NCI-H446 (cell line): Measurements from ENCODE around the gene UGGT2.
"Not testable (repeated sequence)": the region's sequence is repeated elsewhere in the genome, so short reads cannot be mapped to it uniquely, and the experiment has no call there.

Source experiments
- DNase-seq, 2 experiments: peaks; one replicate each; lab custom pipeline; 2025; lab: John Stamatoyannopoulos, UW

Gene UGGT2

DNA sequence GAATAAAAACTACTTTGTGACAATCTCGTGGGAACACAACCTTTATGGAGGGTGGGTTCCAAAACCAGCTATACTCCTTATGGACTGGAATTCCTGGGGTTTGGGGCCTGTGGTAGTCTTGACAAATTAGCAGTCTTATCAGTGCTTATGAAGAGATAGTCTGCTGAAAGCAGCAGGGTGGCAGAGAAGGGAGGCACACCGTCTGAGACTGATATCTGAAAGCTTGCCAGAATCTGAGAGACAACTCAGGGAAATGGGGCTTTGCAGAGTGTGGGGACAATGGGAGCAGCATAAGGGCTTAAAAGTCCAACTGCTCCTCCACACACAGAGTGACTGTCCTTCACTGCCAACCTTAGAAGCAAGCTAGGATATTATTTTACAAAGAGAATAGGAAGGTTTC, 95.9 kb downstream of the UGGT2 start:
- DNase-seq, result no peak

DNA sequence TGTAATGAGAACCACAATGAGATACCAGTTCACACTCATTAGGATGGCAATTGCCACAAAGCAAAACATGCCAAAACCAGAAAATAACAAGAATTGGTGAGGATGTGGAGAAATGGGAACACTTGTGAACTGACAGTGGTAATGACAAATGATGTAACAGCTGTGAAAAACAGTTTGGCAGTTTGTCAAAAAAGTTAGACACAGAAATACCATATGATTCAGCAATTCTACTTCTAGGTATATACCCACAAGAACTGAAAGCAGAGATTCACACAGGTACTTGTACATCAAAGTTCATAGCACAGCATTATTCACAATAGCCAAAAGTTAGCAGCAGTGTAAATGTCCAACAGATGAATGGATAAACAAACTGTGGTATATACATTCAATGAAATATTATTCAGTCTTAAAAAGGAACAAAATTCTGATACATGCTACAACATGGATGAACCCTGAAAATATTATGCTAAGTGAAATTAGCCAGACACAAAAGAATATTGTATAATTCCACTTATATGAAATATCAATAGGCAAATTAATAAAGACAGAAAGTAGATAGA, 96.5 kb downstream of the UGGT2 start:
- DNase-seq, result no peak

DNA sequence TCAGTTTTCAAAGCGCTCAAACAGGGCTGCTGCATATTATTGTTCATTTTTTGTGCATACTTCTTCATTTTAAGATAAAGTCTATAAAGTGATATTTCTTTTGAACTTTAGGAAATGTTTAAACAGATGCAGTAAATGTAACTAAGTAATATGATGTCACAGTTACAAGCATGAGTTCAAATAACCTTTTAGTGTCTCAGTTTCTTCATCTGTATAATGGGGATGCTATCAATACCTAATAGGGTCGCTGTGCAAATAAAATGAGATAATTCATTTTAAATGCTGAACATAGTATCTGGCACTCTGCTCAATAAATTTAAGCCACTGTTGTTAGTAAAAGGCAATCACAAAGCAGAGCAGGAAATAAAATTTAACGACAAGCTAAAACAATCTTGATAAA, 97.5 kb downstream of the UGGT2 start:
- DNase-seq, result no peak

DNA sequence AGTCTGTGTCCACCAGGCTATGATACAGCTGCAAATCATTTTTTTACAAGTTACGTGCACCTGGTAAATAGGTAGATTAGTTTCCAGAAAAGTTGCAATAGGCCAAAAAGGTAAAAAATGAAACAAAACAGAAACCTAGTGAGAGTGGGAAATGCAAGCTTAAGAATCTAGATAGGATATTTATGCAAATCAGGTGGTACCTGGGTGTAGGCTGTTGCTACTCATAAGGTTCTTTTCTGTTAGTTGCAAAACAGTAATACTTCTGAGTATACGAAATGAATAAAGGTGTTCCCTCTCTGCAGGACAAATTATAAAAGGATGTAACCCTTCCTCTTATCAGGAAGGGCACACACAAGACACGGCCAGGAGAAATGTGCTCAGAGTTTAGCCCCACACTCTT, 97.9 kb downstream of the UGGT2 start:
- no peak for DNase-seq

DNA sequence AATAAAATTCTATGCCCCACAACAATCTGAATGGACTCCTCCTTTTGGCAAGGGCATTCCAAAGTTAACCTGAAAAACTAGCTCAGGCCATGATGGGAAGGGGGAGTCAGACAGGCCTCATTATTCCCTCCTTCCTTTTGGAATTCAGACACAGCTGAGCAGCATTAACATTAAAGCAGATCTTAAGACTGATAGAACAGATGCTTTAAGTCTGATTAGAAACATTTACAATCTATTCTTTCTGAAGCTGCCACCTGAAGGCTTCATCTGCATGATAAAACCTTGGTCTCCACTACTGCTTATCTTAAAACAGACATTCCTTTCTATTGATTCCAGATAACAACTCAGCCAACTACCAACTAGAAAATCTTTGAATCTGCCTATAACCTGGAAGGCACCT, 98.9 kb downstream of the UGGT2 start:
- DNase-seq, result no peak

DNA sequence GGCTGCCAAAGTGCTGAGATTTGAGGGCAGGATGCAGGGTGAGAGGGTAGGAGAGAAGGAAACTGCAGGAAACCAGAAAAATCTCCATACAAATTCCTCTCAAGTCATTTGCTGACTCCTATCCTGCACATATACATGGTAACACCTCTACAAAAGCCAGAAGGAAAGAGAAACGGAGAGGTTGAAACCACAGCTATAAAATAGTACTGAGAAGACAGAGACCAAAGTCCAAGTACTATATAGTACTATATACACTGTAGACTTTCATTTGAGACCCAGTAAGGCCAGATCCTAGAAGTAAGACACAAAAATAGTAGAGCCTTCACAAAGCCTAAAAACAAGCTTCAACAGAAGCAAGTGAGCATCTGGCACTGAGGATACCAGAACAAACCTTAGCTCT, 103.1 kb downstream of the UGGT2 start:
- DNase-seq, result no peak

DNA sequence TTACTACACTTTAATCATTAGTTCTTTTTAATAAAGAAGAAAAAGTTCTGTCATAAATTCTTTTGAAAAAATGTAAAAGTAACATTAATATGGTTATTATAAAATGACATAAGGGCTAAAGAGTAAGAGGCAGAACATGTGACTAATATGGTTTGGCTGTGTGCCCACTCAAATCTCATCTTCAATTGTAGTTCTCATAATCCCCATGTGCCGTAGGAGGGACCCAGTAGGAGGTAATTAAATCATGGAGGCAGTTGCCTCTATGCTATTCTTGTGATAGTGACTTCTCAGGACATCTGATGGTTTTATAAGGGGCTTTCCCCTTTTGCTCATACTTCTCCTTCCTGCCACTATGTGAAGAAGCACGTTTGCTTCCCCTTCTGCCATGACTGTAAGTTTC, 104.5 kb downstream of the UGGT2 start:
- DNase-seq, result no peak

DNA sequence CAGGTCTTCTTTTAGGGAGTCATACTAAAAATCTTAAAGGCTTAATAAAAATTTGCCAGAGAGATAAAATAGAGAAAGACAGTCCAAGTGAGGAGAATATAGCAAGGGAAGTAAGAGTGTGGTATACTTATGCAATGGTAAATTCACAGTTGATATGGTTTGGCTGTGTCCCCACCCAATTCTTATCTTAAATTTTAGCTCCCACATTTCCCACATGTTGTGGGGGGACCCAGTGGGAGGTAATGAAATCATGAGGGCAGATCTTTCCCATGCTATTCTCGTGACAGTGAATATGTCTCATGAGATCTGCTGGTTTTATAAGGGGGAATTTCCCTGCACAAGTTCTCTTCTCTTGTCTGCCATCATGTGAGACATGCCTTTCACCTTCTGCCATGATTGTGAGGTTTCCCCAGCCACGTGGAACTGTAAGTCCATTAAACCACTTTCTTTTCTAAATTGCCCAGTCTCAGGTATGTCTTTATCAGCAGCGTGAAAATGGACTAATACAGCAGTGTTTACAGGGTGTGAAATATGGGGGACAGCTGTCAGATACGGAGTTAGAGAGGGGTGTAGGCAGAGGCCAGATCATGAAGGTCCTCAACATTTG, 115.4 kb downstream of the UGGT2 start:
- no peak for DNase-seq

DNA sequence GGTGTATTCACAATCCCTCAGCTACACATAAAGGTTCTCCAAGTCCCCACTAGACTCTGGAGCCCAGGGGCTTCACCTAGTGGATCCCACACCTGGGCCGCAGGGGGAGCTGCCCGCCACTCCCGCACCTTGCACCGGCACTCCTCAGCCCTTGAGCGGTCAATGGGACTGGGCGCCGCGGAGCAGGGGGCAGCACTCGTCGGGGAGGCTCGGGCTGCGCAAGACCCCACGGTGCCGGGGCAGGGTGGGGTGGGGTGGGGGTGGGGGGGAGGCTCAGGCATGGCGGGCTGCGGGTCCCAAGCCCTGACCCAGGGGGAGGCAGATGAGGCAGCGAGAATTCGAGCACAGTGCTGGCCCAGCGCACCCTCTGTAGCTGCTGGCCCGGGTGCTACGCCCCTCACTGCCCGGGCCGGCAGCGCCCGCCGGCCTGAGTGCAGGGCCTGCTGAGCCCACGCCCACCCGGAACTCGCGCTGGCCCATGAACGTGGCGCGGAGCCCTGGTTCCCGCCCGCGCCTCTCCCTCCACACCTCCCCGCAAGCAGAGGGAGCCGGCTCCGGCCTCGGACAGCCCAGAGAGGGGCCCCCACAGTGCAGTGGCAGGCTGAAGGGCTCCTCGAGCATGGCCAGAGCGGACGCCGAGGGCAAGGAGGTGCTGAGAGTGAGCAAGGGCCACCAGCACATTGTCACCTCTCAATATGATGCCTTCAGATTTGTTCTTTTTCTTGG, 121.7 kb downstream of the UGGT2 start:
- DNase-seq, result no peak

DNA sequence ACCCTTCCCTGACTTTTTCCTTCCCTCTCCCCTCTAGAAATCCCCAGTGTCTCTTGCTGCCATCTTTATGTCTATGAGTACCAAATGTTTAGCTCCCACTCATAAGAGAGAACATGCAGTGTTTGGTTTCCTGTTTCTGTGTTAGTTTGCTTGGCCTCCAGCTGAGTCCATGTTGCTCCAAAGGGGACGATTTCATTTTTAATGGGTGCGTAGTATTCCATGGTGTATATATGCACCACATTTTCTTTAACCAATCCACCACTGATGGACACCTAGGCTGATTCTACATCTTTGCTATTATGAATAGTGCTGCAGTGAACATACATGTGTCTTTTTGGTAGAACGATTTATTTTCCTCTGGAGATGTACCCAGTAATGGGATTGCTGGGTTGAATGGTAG, 123.8 kb downstream of the UGGT2 start:
- no peak for DNase-seq

DNA sequence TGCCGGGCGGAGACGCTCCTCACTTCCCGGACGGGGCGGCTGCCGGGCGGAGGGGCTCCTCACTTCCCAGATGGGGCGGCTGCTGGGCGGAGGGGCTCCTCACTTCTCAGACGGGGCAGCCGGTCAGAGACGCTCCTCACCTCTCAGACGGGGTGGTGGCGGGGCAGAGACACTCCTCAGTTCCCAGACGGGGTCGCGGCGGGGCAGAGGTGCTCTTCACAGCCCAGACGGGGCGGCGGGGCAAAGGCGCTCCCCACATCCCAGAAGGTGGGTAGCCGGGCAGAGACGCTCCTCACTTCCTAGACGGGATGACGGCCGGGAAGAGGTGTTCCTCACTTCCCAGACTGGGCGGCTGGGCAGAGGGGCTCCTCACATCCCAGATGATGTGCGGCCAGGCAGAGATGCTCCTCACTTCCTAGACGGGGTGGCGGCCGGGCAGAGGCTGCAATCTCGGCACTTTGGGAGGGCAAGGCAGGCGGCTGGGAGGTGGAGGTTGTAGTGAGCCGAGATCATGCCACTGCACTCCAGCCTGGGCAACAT, 124.8 kb downstream of the UGGT2 start:
- not testable (repeated sequence) for DNase-seq

DNA sequence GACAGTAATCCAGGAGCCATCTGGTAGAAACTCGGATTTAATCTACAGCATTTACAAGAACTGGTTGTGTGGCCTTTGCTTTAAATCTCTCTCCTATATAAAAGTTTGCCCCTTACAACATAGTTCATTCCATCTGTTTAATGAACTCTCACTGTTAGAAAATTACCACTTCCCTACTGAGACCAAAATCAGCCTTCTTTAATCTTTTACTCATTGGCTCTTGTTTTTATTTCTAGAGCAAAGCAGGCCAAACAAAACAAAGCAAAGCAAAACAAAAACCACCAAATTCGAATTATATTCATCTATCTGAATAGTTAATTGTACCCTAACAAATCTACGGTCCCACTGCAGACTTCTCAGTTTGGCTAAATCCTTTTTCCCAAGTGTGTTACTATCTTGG, 127.0 kb downstream of the UGGT2 start:
- DNase-seq, result no peak

DNA sequence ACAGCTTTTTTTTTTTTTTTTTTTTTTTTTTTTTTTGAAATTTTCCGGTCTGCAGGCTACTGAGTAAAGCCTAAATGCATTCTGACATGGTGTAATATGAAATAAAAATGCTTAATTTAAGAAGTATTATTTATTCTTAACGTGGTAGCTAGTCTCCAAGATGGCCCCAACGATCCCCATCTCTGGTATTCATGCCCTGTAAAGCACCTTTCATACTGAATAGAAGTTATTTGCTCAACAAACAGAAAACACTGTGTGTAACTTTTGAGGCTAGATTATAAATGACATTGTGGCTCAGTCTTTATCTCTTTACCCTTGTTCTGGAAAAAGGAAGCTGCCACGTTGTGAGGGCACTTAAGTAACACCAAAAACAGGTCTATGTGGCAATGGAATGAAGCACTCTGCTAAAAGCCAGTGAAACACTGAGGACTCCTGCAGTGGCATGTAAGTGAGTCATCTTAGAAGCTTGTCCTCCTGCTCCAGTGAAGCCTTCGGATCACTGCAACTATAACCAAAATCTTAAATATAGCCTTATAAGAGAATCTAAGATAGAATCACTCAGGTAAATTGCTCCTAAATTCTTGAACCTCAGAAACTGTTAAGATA, 128.7 kb downstream of the UGGT2 start:
- DNase-seq, result no peak

DNA sequence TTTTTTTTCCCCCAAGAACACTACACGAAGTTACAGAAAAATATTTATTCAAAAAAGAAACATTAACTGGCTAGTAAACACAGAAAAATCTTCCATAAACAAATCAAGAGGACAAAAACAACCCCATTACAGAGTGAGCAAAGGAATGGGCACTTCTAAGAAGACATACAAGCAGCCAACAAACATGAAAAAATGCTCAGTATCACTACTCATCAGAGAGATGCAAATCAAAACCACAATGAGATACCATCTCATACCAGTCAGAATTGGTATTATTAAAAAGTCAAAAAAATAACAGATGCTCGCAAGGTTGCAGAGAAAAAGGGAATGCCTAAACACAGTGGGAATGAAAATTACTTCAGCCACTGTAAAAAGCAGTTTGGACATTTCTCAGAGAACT, 131.7 kb downstream of the UGGT2 start:
- DNase-seq, result no peak

DNA sequence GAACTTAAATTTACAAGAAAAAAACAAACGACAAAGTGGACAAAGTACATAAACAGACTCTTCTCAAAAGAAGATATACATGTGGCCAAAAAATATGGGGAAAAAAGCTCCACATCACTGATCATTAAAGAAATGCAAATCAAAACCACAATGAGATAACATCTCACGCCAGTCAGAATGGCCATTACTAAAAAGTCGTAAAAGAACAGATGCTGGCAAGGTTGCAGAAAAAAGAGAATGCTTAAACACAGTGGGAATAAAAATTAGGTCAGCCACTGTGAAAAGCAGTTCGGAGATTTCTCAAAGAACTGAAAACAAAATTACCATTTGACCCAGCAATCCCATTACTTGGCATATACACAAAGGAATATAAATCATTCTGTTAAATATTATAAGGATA, 132.7 kb downstream of the UGGT2 start:
- no peak for DNase-seq

DNA sequence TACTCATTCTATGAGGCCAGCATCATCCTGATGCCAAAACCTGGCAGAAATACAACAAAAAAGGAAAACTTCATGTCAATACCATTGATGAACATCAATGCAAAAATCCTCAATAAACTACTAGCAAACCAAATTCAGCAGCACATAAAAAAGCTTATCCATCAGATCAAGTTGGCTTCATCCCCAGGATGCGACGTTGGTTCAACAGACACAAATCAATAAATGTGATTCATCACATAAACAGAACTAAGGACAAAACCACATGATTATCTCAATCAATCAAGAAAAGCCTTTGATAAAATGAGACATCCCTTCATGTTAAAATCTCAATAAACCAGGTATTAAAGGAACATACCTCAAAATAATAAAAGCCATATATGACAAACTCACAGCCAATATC, 134.3 kb downstream of the UGGT2 start:
- DNase-seq, result no peak

DNA sequence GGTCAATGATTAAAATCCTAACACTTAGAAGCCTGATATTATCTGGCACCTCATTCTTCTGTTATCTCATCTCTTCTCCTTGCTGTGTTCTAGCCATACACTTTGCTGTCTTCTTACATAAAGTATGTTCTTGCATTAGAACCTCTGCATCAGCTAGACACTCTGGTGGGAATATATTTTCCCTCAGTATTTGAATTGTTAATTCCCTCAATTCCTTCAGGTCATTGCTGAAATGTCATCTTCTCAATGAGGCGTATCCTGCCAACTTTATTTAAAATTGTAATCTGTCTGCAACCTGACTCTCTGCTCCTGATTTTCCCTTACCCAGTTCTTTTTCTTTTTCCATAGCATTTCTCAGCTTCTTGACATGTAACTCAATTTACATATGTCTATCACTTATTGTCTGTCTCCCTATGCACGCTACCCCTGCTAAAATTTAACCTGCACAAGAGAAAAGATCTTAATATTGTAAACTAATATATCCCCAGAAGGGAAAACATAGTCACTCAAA, 138.2 kb downstream of the UGGT2 start:
- no peak for DNase-seq

DNA sequence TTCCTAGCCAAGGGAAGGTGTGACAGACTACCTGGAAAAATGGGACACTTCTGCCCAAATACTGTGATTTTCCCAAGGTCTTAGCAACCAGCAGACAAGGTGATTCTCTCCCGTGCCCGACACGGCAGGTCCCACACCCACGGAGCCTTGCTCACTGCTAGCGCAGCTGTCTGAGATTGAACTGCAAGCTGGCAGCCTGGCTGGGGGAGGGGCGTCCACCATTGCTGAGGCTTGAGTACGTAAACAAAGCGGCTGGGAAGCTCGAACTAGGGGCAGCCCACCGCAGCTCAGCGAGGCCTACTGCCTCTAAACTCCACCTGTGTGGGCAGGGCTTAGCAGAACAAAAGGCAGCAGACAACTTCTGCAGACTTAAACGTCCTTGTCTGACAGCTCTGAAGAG, 146.2 kb downstream of the UGGT2 start:
- DNase-seq, result no peak

DNA sequence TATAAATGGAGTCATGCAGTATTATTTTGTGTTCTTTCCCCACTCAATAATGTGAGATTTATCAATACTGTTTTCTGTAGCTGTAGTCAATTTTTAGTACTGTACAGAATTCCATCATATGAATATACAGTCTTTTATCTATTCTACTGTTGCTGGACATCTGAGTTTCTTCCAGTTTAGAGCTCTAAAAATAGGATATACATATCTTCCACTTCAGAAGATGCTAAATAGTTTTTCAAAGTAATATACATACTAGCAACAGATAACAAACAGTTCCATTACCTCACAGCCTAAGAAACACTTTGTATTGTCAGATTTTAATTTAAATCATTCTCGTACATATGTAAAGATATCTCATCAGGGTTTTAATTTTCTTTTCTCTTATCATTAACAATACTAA, 149.6 kb downstream of the UGGT2 start:
- DNase-seq, result no peak

DNA sequence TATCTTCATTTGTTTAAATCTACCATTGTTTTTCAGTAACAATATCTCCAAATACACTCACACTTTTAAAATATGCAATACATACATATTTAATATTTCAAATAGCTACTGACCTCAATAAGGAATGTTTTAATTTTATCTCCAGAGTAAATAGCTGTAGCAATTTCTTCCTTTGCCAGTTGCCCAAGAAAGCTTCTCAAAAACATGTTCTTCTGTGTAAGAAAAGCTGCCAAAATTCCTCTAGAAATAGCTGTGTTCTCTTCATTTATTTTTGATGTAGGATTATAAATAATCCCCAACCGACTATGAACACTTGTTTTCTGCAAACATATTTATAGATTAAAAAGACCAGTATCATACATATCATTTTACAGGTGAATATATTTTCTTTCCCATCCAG, 150.5 kb downstream of the UGGT2 start:
- no peak for DNase-seq

DNA sequence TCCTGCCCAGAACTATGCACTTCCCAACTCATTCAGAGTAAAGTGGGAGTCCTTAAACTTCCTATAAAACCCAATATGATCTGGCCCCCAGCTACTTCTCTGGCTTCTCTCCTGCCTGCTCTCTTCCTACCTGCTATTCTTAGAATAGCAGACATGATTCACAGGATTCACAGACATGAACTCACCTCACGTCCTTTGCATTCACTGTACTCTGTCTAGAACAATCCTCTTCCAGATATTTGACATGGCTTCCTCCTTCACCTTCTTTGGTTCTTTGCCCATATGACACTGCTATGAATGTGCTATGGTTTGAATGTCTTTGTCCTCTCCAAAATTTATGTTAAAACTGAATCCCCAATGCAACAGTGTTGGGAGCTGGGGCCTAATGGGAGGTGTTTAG, 154.9 kb downstream of the UGGT2 start:
- DNase-seq, result no peak

DNA sequence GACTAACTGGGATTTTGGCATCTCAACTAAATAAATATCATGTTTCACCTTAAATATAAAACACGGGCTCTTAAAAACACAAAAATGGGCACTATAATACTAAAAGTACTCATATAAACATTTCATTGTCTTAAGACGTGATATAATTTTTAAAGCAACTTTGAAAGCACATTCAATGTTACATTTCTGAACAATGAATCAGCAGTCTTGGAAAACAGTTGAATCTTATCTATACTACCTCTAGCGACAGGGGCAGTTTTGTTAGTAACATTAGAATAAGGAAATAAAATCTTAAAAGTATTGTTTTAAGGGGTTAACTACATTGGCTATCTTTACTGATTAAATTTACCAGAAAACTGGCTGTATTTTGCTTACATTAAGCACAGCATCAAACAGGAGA, 156.9 kb downstream of the UGGT2 start:
- DNase-seq, result no peak

DNA sequence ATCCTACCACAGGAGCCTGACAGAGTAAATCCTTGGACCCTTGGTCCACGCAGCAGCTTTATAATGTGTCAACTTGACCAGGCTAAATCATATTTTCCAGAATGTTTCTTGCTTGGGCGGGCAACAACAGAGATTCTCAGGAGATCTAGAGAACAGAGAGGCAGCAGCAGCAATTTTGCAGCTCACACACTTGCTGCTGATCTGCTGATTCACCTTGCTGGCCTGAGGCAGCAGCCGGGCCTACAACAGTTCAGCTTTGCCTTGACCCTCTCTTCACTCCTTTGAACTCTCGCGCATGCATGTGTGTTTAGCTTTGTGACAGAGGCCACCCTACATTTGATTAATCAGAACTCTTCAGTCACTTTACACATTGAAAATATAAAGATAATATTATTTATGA, 159.3 kb downstream of the UGGT2 start:
- no peak for DNase-seq
